Upper lobe of left lung (tissue), 4 donors: Measurements from ENCODE around the gene CCDC183.

Experiments
- CTCF ChIP-seq, 6 experiments: fragments of 450-650 bp in 4 of 6; fragments of 200-600 bp in 2 of 6; sonication (generic) in 2 of 6; IDR thresholded peaks; one replicate each; pipeline ENCODE4 v1.5.1; 2016 to 2019; ENCODE audit warnings: antibody characterized with exemption in 6 of 6
- POLR2A ChIP-seq, 4 donors: fragments of 450-650 bp; IDR thresholded peaks; one replicate each; pipeline ENCODE4 v1.5.1; 2016 to 2017; ENCODE audit warnings: antibody characterized with exemption in 4 of 4, mild to moderate bottlenecking in 2 of 4
- POLR2AphosphoS5 ChIP-seq, 2 donors: sonication (generic); formaldehyde crosslinking; IDR thresholded peaks; one replicate each; pipeline ENCODE4 v1.5.1; 2017; ENCODE audit warnings: antibody characterized with exemption in 2 of 2

- no peak for TF ChIP-seq CTCF (IDR thresholded peaks at IDR 0.05)
- no peak for TF ChIP-seq POLR2AphosphoS5 (IDR thresholded peaks at IDR 0.05)
- TF ChIP-seq POLR2A (IDR thresholded peaks at IDR 0.05) = no peak
These were observed 60.5 kb downstream of the CCDC183 start for GRCh38 chr9:136856541-136857141.
